Glomerular visceral epithelial cell (primary cell): ENCODE measurements around the gene MKX.

Experiments
- DNase-seq: peaks from one replicate; pipeline ENCODE4 v3.0.0-alpha.2; 2016; ENCODE audit errors: extremely low spot score

MKX gene, protein sequence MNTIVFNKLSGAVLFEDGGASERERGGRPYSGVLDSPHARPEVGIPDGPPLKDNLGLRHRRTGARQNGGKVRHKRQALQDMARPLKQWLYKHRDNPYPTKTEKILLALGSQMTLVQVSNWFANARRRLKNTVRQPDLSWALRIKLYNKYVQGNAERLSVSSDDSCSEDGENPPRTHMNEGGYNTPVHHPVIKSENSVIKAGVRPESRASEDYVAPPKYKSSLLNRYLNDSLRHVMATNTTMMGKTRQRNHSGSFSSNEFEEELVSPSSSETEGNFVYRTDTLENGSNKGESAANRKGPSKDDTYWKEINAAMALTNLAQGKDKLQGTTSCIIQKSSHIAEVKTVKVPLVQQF

DNA sequence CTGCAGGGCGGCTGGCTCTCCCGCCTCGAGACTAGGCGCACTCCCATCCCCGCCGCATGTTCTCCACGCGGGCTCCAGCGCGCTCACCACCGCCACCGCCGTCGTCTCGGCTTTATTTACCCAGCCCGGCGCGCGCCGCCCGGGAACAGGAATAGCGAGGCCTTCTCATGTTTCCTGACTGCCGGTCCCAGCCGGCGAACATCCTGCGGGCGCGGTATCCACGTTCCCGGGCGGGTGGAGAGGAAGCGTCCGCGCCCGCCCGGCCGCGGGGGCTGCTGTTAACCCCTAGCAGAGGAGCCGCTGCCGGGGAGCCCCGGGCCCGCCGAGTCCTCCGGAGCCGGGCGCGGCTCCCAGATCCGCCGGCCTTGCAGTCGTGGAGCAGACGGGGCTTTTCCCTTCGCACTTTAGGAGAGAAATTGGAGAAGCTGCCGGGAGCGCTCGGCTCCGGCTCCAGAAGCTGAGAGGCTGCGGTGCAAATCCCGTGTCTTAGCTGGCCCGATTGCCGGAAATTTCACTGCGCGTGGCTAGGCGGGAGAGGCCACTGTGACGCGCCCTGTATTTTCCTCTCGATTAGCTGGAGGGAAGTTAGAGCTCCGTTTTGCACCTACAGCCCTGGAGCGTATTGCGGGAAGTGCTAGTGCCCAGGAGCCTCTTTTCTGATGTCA lies at the start of gene MKX:
Gene MKX (minus strand): TSS at position 88 of the 665 bp plus-strand sequence. CDS start 2,404 bp downstream, outside the sequence.
- peak; percentile 52 for DNase-seq

DNA sequence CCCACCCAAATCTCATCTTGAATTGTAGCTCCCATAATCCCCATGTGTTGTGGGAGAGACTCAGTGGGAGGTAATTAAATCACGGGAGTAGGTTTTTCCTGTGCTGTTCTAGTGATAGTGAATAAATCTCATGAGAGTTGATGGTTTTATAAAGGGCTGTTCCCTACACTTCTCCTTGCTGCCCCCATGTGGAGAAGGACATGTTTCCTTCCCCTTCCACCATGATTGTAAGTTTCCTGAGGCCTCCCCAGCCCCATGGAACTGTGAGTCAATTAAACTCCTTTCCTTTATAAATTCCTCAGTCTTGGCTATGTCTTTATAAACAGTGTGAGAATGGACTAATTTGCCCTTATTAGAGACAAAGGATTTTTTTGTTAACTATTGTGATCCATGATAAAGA lies 48.5 kb upstream of the MKX start:
- DNase-seq: no peak

DNA sequence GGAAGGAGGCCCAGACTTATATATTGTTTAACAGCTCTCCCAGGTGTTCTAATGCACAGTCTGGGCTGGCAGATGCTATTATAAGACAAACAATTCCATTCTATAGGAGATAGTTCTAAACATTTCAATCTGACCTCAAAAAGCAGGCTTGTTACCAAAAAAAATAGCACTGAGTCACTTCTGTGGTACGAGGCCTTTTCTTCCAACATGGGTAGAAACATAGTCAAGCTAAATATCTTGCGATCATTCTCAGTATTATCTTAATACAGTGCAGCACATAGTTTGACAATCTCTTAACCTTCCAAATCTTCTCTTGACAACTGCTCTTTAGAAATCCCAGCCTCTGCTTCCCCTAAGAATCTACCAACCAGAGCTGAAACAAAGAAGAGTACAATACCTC lies 46.6 kb upstream of the MKX start:
- DNase-seq: peak; percentile 37

DNA sequence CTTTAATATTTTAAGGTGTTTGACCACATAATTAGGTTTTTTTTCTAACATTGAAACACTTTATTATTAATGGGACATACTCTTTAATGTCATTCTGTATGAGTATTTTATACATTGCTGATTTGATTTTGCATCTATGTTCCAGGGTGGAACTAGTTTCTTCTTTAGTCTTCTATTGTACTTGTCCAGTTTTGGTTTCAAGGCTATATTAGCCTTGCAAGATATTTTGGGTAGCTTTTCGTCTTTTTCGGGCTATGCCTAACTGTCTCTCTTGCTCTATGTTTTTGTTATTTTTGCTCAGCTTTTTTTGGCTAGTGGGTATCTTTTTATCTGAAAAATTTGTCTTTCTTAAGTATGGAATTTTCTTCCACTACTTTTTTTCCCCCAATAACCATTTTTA lies 38.7 kb upstream of the MKX start:
- DNase-seq: no peak

DNA sequence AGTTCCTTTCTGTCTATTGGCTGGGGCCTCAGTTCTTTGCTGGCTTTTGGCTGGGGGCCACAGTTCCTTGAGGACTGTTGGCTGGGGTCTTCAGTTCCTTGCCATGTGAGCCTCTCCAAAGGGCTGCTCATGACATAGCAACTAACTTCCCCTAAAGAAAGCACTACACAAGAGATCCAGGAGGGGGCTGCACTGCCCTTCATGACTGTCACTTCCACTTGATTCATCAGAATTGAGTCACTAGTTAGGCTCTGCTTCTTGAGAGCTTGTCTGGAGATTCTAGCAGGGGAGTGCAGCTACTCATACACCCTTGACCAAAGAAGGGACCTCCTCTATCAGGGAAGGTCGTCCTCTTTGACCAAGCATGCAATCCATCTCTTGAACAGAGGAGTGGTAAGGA lies 38.0 kb upstream of the MKX start:
- peak; percentile 82 for DNase-seq

DNA sequence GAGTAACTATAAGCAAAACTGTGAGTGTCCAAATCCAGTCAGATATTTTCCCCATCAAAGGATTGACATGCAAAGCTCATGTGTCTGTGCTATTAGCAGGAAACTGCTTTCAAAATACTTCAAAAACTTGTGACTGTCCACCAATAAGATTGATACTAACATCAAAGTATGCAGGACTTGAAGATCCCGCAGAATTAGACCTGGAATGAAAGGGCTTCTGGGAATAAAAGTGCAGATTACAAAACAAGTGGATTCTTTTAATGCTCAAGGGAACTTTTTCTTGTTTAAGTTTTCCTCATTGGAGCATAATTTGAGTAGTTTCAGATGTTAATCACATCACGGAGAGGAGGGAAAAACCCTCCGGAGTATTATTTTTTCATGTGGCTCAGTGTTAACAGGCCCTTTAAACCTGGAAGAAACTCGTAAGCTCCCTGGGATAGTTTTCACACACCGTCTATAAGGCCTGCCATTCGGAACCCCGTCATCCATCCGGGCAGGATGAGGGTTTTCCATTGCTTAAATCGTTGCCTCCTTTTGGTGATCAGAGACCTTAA lies 33.9 kb upstream of the MKX start:
- no peak for DNase-seq

DNA sequence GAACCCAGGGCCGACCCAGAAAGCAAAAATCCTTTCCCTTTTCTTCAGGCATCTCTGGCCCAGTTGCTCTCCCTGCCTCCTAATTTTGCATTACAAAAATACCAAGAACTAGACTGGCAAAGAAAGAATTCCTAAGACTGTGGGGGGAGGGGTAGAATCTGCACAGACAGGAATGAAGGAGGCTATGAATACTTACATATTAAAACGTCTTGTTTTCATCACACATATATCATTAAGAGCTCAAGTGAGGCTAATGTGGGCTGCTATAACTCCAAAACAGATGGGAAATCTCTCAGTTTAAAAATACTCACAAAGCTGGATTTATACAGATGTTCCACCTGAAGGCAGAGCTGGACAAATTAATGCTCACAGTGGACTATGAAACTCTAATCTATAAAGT lies 29.2 kb upstream of the MKX start:
- DNase-seq: no peak

DNA sequence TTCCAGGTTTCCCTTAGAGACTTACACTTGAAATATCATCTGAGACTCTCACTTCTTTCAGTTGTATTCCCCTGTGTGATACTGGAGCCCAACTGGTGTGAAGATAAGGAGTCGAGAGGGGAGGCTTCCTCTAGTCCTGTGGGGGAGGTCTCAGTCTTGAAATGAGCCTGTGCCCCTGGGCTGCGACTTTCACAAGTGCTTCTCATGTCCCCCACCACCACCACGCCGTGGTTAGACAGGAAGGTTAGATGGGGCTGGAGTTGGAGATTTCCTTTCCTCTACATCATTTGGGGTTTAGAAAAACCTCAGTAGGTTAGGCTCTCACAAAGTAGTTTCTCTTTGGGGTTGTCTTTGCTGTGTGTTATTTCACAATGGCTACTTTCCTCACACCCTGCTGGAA lies 25.6 kb upstream of the MKX start:
- no peak for DNase-seq

DNA sequence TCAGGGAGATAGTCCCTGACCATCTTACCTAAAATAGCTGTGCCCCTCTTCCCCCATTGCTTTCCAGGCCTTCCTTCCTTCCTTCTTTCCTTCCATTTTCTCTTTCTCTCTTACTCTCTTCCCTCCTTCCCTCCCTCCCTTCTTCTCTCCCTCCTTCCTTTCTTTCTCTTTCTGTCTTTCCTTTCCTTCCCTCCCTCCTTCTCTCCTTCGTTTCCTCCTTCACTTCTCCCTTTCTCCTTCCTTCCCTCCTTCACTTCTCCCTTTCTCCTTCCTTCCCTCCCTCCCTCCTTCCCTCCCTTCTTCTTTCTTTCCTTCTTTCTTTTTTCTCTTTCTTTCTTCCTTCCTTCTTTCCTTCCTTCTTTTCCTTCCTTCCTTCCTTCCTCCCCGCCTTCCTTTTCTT lies 24.6 kb upstream of the MKX start:
- no peak for DNase-seq

DNA sequence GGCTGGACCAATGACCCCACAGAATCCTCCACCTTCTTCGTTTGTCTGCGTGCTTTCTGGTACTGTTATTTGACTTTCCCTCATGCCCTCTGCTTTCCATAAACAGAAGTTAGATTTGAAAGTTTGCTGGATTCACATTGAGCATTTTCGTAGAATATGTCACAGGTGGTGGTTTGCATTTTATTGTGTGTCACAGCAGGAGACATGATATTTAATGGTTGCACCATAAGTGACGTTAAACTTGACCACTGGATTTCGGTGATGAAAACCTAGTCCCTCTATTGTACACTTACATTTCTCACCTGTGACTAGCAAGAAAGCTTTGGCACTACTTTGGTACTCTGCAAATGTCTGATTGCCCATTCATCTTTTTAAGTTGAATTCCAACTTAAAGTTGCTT lies 15.2 kb upstream of the MKX start:
- no peak for DNase-seq

DNA sequence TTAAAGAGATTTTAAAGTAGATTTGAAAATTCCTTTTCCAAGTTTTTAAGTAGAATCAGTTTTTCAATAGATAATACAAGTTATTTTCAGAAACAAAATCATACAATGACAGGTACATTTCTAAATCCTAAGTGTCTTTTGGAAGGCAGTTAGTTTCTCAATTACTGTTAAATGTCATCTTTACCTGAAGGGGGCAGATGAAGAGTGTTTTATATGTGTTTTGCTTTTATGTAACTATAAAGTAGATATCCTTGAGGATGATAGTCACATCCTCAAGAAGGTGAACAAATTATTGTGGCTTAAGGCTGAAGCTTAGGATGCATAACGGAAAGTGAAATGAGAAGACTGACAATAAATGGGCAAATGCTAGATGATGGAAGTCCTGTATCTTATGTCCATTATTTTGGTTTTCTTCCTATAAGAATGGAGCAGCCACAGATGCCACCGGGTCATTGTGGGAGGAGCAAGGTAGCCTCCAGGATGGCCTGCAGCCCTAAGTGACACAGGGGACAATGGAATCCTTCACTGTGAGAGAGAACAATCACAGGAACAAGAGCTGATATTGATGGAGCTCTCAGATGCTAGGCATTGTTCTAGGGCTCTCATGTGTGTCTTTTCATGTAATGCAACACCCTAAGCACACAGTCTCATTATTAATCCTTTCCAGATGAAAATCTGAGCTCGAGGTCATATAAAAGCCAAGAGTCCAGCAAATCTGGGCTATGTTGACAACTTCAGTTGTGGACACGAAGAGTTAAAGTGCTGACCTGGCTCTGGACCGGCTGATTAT lies 14.1 kb upstream of the MKX start:
- no peak for DNase-seq

DNA sequence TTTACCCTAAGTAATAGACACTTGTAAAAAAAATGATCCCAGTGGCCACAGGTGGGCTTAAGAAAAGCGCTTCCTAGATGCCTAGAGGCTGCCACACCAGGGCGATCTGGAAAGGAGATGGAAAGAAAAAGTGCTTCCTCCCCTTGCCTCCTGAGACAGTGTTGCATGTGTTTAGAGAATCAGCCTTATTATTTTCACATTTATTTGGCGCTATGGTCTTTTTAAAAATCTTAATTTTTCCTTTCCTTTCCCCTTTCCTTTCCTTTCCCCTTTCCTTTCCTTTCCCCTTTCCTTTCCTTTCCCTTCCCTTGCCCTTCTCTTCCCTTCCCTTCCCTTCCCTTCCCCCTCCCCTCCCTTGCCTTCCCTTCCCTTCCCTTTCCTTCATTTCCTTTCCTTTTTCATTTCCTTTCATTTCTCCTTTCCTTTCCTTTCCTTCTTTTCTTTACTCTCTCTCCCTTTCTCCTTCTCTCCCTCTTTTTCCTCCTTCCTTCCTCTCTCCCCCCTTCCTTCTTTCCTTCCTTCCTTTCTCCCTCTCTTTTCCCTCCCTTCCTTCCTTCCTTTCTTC lies 7.1 kb upstream of the MKX start:
- DNase-seq: no peak

DNA sequence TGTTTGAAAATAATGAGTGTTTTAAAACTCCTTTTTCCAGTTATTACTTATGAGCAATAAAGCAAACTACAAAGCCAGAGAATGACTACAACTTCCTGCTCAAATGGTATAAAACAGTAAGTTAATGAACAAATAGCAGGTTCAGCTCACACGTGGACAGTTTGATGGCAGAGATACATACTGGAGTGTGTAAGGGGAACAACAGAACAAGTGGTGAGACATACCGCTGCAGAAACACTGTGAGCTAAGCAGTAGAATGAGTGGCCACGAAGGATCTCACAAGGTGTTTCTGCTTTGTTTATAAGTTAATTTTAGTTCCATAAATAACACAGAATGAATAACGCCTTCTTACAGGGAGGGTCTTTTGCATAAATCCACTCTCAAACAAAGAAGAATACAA lies 3.0 kb upstream of the MKX start:
- DNase-seq: no peak

DNA sequence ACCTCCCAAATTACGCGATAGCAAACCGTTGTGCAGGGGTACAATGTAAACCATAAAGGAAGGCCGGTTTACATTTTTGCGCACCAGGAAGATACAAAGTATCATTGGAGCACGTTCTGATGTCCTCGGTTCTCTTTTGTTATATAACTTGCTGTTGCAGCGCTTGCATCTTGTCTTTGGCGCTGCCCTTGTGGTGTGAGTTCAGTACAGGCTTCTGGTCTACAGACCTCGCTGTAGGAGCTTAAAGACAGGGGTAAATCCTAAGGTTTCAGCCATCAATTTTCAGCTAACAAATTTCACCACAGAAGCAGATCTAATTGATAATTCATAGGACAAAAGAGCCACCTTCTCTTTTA lies 1.5 kb upstream of the MKX start:
- no peak for DNase-seq

DNA sequence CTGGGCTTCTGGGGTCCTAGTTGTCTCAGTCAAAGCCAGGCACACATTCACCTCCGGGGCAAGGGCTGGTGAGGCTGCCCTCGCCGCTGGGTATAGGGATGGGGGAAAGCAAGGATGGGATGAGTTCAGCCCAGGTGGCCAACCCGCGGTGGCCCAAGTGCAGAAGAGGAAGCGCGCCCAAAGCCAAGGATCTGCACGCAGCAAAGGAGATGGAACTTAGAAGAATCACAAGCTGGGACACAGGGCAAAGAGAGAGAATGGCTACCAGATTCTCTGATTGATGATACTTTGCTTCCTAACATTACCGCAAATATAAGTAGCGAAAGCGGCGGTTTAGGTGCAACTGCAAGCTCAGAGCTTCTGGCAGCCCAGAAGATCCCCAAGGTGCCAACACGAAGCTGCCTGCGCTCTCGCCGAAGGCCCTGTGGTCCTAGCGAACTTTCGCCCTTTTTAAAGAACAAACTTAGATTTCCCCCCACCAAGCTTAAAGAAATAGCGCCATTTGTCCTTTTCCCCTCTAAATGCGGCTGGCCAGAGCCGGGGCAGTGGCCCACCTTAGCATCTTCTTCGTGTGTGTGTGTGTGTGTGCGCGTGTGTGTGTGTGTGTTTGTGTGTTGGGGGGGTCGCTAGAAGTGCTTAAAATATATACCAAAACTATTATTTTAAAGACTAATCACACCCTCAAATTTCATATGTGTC lies 927 bp upstream of the MKX start:
- DNase-seq: no peak

DNA sequence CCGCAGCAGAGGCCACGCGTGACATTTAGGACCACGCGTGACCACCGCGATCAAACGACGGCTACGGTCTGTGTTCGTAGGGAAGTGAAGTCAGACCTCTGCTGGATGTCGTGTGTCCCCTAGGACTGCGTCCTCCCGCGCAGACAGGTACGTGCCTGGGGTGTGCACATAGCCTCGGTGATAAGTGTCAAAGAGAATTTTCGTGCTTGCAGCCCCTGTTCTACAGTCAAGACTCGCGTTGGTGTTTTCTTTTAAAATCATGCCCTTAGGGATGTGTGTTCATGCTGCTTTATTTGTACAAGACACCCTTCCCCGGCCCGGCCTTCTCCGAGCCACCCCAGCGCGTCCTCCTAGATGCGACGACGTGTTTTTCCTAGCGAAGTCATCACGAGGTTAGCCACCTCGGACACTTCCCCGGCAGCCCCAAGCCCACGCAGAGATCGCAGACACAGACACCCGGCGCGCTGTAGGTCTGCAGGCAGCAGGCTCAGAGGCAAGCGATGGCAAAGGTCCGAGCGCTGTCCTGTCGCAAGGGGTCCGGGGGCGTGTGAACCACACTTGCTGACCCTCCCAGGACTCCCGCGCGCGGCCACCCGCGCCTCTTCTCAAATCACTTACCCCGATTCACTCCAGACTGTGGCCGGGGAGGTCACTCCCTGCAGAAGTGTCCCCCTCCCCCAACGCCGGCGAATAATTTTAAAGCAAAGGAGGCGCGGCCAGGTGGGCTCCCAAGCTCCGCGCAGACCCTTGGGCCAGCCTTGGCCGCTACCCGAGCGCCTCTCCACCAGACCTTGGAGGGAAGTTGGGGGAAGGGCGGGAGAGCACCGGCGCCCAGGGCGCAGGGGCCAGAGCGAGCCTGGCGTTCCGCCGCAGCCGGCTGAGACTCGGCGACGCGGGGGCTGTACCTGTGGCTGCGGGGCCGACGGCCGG lies 552 bp downstream of the MKX start:
- DNase-seq: no peak

DNA sequence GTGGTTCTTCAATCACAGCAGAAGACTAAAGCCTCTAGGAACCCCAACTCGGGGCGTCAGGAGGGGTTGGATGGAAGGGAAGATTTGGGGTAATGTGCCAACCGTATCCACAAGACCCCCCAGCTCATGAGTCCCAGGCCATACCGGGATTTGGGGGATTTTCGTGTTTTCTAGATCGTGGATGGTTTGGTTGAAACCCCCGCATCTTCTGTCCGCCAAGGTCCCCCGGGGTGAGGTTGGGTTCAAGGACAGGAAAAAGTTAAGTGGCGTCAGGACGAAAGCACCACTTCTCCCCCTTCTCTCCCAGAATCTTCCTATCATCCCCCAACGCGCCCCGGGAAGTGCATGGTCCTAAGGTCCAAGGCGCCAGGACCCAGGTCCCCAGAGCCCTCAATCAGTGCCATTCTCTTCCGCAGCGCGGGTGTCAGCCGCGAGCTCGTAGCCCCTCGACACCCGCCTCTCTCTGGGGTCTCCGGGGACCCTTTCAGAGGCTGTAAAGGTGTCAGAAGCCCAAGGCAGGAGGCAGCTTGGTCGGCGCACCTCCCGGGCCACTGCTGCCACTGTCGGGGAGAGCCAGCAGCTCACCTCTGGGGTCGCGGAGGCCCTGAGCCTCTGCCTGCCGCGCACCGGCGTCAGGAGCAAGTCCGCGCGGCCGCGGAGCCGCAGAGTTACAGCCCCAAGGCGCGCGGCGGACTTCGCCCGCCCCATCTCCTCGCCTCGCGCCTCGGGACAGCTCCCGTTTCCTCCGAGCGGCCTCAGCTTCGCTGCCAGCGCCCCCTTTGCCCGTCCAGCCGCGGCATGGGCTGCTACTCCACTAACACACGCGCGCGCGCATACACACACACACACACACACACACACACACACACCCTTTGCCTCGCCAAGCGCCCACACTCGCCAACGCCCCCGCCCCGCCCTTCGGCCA lies 1.5 kb downstream of the MKX start:
- DNase-seq: peak; percentile 56

DNA sequence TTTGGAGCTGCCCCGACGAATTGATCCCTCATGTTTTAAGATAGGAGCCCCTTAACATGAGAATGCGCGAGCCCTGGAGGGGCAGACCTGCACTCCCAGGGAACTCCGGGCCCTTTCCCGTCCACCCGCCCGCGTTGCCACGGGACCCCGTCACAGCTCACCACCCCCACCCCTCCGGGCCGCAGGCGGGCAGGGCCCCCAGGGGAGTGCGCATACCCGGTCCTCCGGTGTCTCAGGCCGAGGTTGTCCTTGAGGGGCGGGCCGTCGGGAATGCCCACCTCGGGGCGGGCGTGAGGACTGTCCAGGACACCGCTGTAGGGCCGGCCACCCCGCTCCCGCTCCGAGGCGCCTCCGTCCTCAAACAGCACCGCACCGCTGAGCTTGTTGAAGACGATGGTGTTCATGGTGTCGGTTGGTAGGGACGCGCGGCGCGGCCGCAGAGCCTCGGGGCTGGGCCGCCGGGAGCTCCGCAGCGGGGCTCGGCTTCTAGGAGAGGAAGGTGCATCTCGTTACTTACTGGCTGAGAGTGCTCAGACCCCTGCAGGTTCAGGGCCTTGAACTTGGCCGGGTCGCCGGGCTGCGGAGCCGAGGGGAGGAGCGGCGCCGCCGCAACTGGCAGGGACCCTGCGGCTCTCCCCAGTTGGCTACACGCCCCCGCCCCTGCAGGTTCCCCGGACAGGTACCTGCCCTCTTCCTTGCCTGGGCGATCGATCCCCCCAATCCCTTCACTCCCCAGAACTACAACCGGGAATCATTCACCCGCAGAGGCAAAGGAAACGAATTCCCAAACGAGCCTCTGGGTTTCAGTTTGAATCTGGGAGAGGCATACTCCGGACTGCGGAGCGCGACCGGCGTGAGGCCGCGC lies 2.4 kb downstream of the MKX start:
- DNase-seq: peak; percentile 33
